ENCODE results near the gene DOCK9.

The DOCK9 gene

DNA sequence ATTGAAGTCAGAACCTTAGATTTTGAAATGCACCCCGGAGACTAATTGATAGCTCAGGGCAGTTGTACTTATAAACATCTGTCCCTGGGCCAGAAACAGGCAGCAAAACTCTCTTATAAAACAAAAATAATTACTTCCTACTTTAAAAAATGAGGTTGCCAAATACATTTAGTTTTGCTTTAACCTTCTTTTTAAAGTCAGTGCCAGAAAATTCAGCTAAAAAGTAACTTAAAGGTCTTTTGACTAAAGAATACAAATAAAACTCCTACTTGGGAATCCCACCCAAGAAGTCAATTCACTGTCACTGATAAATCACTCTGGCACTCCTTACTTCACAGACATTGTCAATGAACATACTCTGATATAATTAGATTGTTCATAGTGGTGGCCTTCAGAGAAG lies 60.7 kb downstream of the DOCK9 start:
- H3K27ac ChIP-seq (ENCODE audit: low read length) = no peak overlapping the region
- no peak overlapping the region for H3K4me3 ChIP-seq (ENCODE audit: low read length)
- no peaks in the 10 kb centered on the region for H3F3A ChIP-seq (ENCODE audit: insufficient read depth, low read length)
- no peaks in the 10 kb centered on the region for H3K9me2 ChIP-seq (replicated peaks; ENCODE audit: insufficient read depth, low read length)
- H3K79me2 ChIP-seq (ENCODE audit: low read length) = no peaks in the 10 kb centered on the region
- no peak overlapping the region for H3K4me2 ChIP-seq (ENCODE audit: low read depth, low read length)
- no peak overlapping the region for H2AFZ ChIP-seq (ENCODE audit: low read length)
- no peaks in the 10 kb centered on the region for H3K27me3 ChIP-seq (replicated peaks; ENCODE audit: insufficient read depth, low read length)
- H3K9ac ChIP-seq (ENCODE audit: low read length) = no peak overlapping the region
- no peaks in the 10 kb centered on the region for H4K20me1 ChIP-seq (ENCODE audit: insufficient read depth, low read length)
- H3K36me3 ChIP-seq (replicated peaks; ENCODE audit: insufficient read depth, low read length) = no peaks in the 10 kb centered on the region; the same call in 1 of the 2 replicates
- TF ChIP-seq EZH2 (optimal IDR thresholded peaks at IDR 0.05; ENCODE audit: low read depth, low read length) = no peak
- no peak for TF ChIP-seq CTCF (IDR thresholded peaks at IDR 0.05; ENCODE audit: low read length)
- no peak for TF ChIP-seq EZH2phosphoT487 (IDR thresholded peaks at IDR 0.05; ENCODE audit: low read length)
- no peaks in the 10 kb centered on the region for H3K9me3 ChIP-seq (replicated peaks; ENCODE audit: insufficient read depth, low read length)
- DNase-seq = no peak
- peaks cover 8% of the 10 kb centered on the region; the same call in 1 of the 2 replicates for H3K4me1 ChIP-seq (ENCODE audit: low read length)

DNA sequence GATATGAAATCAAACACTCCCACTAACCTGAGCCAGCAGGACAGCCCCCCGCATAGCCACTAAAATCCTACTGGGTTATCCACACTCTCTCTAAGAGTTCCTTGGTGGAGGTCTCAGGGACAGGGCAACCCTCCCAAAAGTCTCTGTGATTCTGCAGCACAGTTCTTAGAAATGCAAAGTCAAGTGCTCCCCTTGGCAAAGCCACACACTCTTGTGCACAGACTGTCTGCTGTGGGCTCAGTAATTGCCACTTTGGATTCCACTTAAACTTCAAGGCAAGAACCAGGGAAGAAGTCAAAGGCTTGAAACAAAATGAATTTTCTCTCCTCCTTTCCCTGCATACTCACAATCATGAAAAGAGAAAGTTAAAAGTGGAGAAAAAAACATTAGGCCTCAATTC lies 61.5 kb downstream of the DOCK9 start:
- Histone ChIP-seq H3K4me3 (ENCODE audit: low read length) (no peak overlapping the region), H3K9me3 (replicated peaks; ENCODE audit: insufficient read depth, low read length) (no peaks in the 10 kb centered on the region), H3K27ac (ENCODE audit: low read length) (no peak overlapping the region), H3K79me2 (ENCODE audit: low read length) (no peaks in the 10 kb centered on the region), H3K4me1 (ENCODE audit: low read length) (peaks cover 8% of the 10 kb centered on the region; the same call in 1 of the 2 replicates), H3K9ac (ENCODE audit: low read length) (no peak overlapping the region), H3K9me2 (replicated peaks; ENCODE audit: insufficient read depth, low read length) (no peaks in the 10 kb centered on the region), H3F3A (ENCODE audit: insufficient read depth, low read length) (no peaks in the 10 kb centered on the region), H3K36me3 (replicated peaks; ENCODE audit: insufficient read depth, low read length) (no peaks in the 10 kb centered on the region; the same call in 1 of the 2 replicates), H2AFZ (ENCODE audit: low read length) (no peak overlapping the region), H3K4me2 (ENCODE audit: low read depth, low read length) (no peak overlapping the region), H3K27me3 (replicated peaks; ENCODE audit: insufficient read depth, low read length) (no peaks in the 10 kb centered on the region), H4K20me1 (ENCODE audit: insufficient read depth, low read length) (no peaks in the 10 kb centered on the region)
- DNase-seq = no peak
- TF ChIP-seq EZH2phosphoT487 (IDR thresholded peaks at IDR 0.05; ENCODE audit: low read length) (no peak), CTCF (IDR thresholded peaks at IDR 0.05; ENCODE audit: low read length) (no peak), EZH2 (optimal IDR thresholded peaks at IDR 0.05; ENCODE audit: low read depth, low read length) (no peak)

GRCh38 chr13:98915981-98916380 lies 61.9 kb downstream of the DOCK9 start:
- Histone ChIP-seq H3F3A (ENCODE audit: insufficient read depth, low read length) (no peaks in the 10 kb centered on the region), H3K4me3 (ENCODE audit: low read length) (no peak overlapping the region), H3K9me3 (replicated peaks; ENCODE audit: insufficient read depth, low read length) (no peaks in the 10 kb centered on the region), H3K36me3 (replicated peaks; ENCODE audit: insufficient read depth, low read length) (no peaks in the 10 kb centered on the region; the same call in 1 of the 2 replicates), H3K4me2 (ENCODE audit: low read depth, low read length) (no peak overlapping the region), H4K20me1 (ENCODE audit: insufficient read depth, low read length) (no peaks in the 10 kb centered on the region), H3K79me2 (ENCODE audit: low read length) (no peaks in the 10 kb centered on the region), H3K4me1 (ENCODE audit: low read length) (peaks cover 8% of the 10 kb centered on the region; the same call in 1 of the 2 replicates), H3K27ac (ENCODE audit: low read length) (no peak overlapping the region), H2AFZ (ENCODE audit: low read length) (no peak overlapping the region), H3K27me3 (replicated peaks; ENCODE audit: insufficient read depth, low read length) (no peaks in the 10 kb centered on the region), H3K9ac (ENCODE audit: low read length) (no peak overlapping the region), H3K9me2 (replicated peaks; ENCODE audit: insufficient read depth, low read length) (no peaks in the 10 kb centered on the region)
- no peak for DNase-seq
- no peak for TF ChIP-seq CTCF (IDR thresholded peaks at IDR 0.05; ENCODE audit: low read length)
